IMR-90 (cell line): ENCODE data around the gene TRAF3IP3. TPM values are rescaled to one million over a fixed set of nuclear protein-coding genes. Genes with fewer than 3 reads are reported as not detected.

Source experiments
- ATAC-seq: fragments of 200-7000 bp; cut with Tn5 transposase; 2 replicates; pipeline ENCODE4 v1.9.1; 2020; ENCODE audit warnings: low read depth, mild to moderate bottlenecking, moderate library complexity
- BruUV-seq: library from RNA; stranded (reverse); fragments of 400-500 nt; replicated peaks from 2 replicates; lab custom pipeline; 2021; lab: Mats Ljungman, UMichigan
- CTCF ChIA-PET: fragments of 300-600 bp; formaldehyde crosslinking; extraction: SDS; loops from one replicate; lab custom pipeline; 2021; ENCODE audit warnings: antibody characterized with exemption; lab: Yijun Ruan, JAX
- POLR2A ChIA-PET: fragments of 300-600 bp; sonication (Branson Sonifier 250); formaldehyde crosslinking; loops from one replicate; lab custom pipeline; 2022; ENCODE audit warnings: antibody characterized with exemption; ENCODE audit not compliant: unreplicated experiment; lab: Charles Lee
- DNase-seq: peaks from one replicate; pipeline ENCODE4 v3.0.0; 2013
- H2AFZ ChIP-seq: replicated peaks from 2 replicates; pipeline ENCODE3; 2013; ENCODE audit warnings: low read length, mild to moderate bottlenecking; ENCODE audit not compliant: poor library complexity
- H2AK5ac ChIP-seq: 2 replicates; pipeline ENCODE4 v1.6.1; 2013; ENCODE audit warnings: low read depth, low read length, inconsistent platforms
- H2AK9ac ChIP-seq: replicated peaks from 2 replicates; pipeline ENCODE3; 2013; ENCODE audit warnings: mild to moderate bottlenecking, low read depth, low read length, moderate library complexity; ENCODE audit not compliant: poor library complexity
- H2BK120ac ChIP-seq: 2 replicates; pipeline ENCODE4 v1.6.1; 2013; ENCODE audit warnings: low read depth, low read length, inconsistent platforms
- H2BK15ac ChIP-seq: 3 replicates; pipeline ENCODE4 v1.6.1; 2013; ENCODE audit warnings: low read depth, low read length, inconsistent platforms
- H2BK20ac ChIP-seq: 2 replicates; pipeline ENCODE4 v1.6.1; 2013; ENCODE audit warnings: low read depth, mild to moderate bottlenecking, inconsistent platforms, low read length, moderate library complexity
- H2BK5ac ChIP-seq: 2 replicates; pipeline ENCODE4 v1.6.1; 2013; ENCODE audit warnings: mild to moderate bottlenecking, low read depth, low read length, inconsistent platforms; ENCODE audit not compliant: poor library complexity, severe bottlenecking
- H3K14ac ChIP-seq: replicated peaks from 2 replicates; pipeline ENCODE4 v1.6.1; 2013; ENCODE audit warnings: low read depth, low read length, inconsistent platforms
- H3K18ac ChIP-seq: 2 replicates; pipeline ENCODE4 v1.6.1; 2013; ENCODE audit warnings: low read depth, low read length, control low read depth
- H3K23ac ChIP-seq: 2 replicates; pipeline ENCODE4 v1.6.1; 2013; ENCODE audit warnings: low read depth, low read length, inconsistent platforms
- H3K27ac ChIP-seq: 2 replicates; pipeline ENCODE4 v1.5.1; 2013; ENCODE audit warnings: mild to moderate bottlenecking, control low read depth, low read length; ENCODE audit not compliant: insufficient read depth
- H3K27me3 ChIP-seq: 2 replicates; pipeline ENCODE4 v1.6.1; 2013; ENCODE audit warnings: low read length; ENCODE audit not compliant: control insufficient read depth, insufficient read depth
- H3K36me3 ChIP-seq: 2 replicates; pipeline ENCODE4 v1.6.1; 2013; ENCODE audit warnings: low read length, mixed read lengths; ENCODE audit not compliant: control insufficient read depth, insufficient read depth
- H3K4ac ChIP-seq: 2 replicates; pipeline ENCODE4 v1.6.1; 2013; ENCODE audit warnings: low read depth, low read length, inconsistent platforms
- H3K4me1 ChIP-seq: 2 replicates; pipeline ENCODE4 v1.6.1; 2013; ENCODE audit warnings: low read length, mixed read lengths; ENCODE audit not compliant: control insufficient read depth, insufficient read depth
- H3K4me2 ChIP-seq: 2 replicates; pipeline ENCODE4 v1.6.1; 2013; ENCODE audit warnings: low read depth, mild to moderate bottlenecking, control low read depth, low read length, moderate library complexity
- H3K4me3 ChIP-seq: 2 replicates; pipeline ENCODE4 v1.5.1; 2013; ENCODE audit warnings: low read depth, mild to moderate bottlenecking, control low read depth, low read length, moderate library complexity; ENCODE audit not compliant: insufficient read depth
- H3K56ac ChIP-seq: 2 replicates; pipeline ENCODE4 v1.6.1; 2013; ENCODE audit warnings: low read length, inconsistent platforms; ENCODE audit not compliant: insufficient read depth; ENCODE audit errors: extremely low read depth
- H3K79me1 ChIP-seq, 2 experiments: 2 replicates each; pipeline ENCODE4 v1.6.1; 2013; ENCODE audit warnings: low read length in 2 of 2, inconsistent platforms in 1 of 2, low read depth in 1 of 2
- H3K9ac ChIP-seq: 2 replicates; pipeline ENCODE4 v1.6.1; 2013; ENCODE audit warnings: low read depth, low read length, control low read depth
- H3K9me1 ChIP-seq: 2 replicates; pipeline ENCODE4 v1.6.1; 2013; ENCODE audit warnings: low read length, inconsistent platforms; ENCODE audit not compliant: insufficient read depth
- H3K9me3 ChIP-seq: 2 replicates; pipeline ENCODE4 v1.6.1; 2013; ENCODE audit warnings: low read length; ENCODE audit not compliant: control insufficient read depth, insufficient read depth
- H4K20me1 ChIP-seq: 2 replicates; pipeline ENCODE4 v1.6.1; 2013; ENCODE audit warnings: low read length, inconsistent platforms; ENCODE audit not compliant: insufficient read depth
- H4K5ac ChIP-seq: 2 replicates; pipeline ENCODE4 v1.6.1; 2013; ENCODE audit warnings: mild to moderate bottlenecking, low read depth, low read length, control low read depth
- H4K8ac ChIP-seq, 2 experiments: 2 replicates each; pipeline ENCODE4 v1.6.1; 2013; ENCODE audit warnings: low read depth in 2 of 2, low read length in 2 of 2, control low read depth in 1 of 2, inconsistent platforms in 1 of 2
- H4K91ac ChIP-seq: 2 replicates; pipeline ENCODE4 v1.6.1; 2013; ENCODE audit warnings: low read depth, low read length, inconsistent platforms; ENCODE audit not compliant: insufficient read depth
- CEBPB ChIP-seq: IDR thresholded peaks from 2 replicates; pipeline ENCODE4 v1.6.1; 2012; ENCODE audit warnings: low read depth, low read length, improper control_type of control experiment
- whole genome bisulfite sequencing, 2 experiments: methylation state at CpG; one replicate each; pipeline versions ENCODE4 v1.1.5 to v1.1.7; 2013; ENCODE audit warnings: missing lambda C conversion rate in 2 of 2; ENCODE audit not compliant: insufficient read length in 1 of 2; ENCODE audit errors: extremely low coverage in 2 of 2; 5-methylcytosine and 5-hydroxymethylcytosine counted together
- dilution Hi-C: fragments of 300-500 bp; cut with HindIII; formaldehyde crosslinking; loops from one replicate; pipeline ENCODE4 v1.14.3; 2018; ENCODE audit warnings: low sequenced_read_pairs; ENCODE audit not compliant: unreplicated experiment
- in situ Hi-C: fragments of 300-500 bp; cut with MboI; formaldehyde crosslinking; loops from 3 replicates; pipeline ENCODE4 v1.14.3; 2019; ENCODE audit warnings: low sequenced_read_pairs, inconsistent platforms, mixed read lengths
- intact Hi-C: fragments of 100-400 bp; cut with micrococcal nuclease; formaldehyde crosslinking; loops from 2 replicates; pipeline ENCODE4 v1.10.0; 2022
- polyA plus RNA-seq, 3 experiments: library from polyadenylated mRNA; depleted of rRNA; stranded (reverse); fragments of >200 nt; gene quantifications; 2 replicates each; pipeline ENCODE4 v1.2.3, GENCODE V29; 2012; ENCODE audit warnings: low replicate concordance in 1 of 3
- total RNA-seq: library from RNA; depleted of rRNA; stranded (reverse); fragments of >200 nt; gene quantifications from 2 replicates; pipeline ENCODE4 v1.2.3, GENCODE V29; 2012
- TF ChIP-seq, protein P1 (sequence below): conservative IDR thresholded peaks from 2 replicates; pipeline ENCODE4 v1.5.1; 2012; ENCODE audit warnings: mild to moderate bottlenecking, low read depth, low read length, improper control_type of control experiment

The TRAF3IP3 gene
- total and polyA plus RNA-seq, 2 of the 4 experiments (the other 2 are of a cell fraction): 0.12 to 0.18 TPM

- no peak for ATAC-seq
- no peak overlapping the region for H2AK5ac ChIP-seq
These were observed 22.3 kb upstream of the TRAF3IP3 start for GRCh38 chr1:209733409-209734192.

More at GRCh38 chr1:209733409-209734192, 22.3 kb upstream of the TRAF3IP3 start:
- POLR2A ChIA-PET: no interaction called here
- intact Hi-C loops: no loop called here
- Histone ChIP-seq H2AFZ (no peak overlapping the region), H3K9ac (no peak overlapping the region), H3K27me3 (peaks cover 4% of the 10 kb centered on the region), H3K4me1 (peaks cover 1% of the 10 kb centered on the region; the same call in 1 of the 2 replicates), H2AK9ac (no peak overlapping the region), H3K9me3 (no peaks in the 10 kb centered on the region), H2BK5ac (no peak overlapping the region), H4K5ac (no peak overlapping the region), H3K9me1 (no peaks in the 10 kb centered on the region), H4K20me1 (no peaks in the 10 kb centered on the region), H2BK20ac (no peak overlapping the region), H3K4ac (no peak overlapping the region), H3K4me2 (no peak overlapping the region), H4K8ac (no peak overlapping the region), H3K4me3 (no peak overlapping the region), H3K23ac (no peak overlapping the region), H4K91ac (no peak overlapping the region), H3K36me3 (no peaks in the 10 kb centered on the region), H3K18ac (no peak overlapping the region), H3K27ac (no peak overlapping the region), H3K14ac (no peak overlapping the region), H2BK15ac (no peak overlapping the region), H3K79me1 (no peaks in the 10 kb centered on the region), H2BK120ac (no peak overlapping the region), H3K56ac (no peak overlapping the region)
- dilution Hi-C loops: no loop called here
- TF ChIP-seq CEBPB: 0 out of 2 replicates have a peak, but pooled peaks have one; percentile 27
- TF ChIP-seq, protein P1, sequence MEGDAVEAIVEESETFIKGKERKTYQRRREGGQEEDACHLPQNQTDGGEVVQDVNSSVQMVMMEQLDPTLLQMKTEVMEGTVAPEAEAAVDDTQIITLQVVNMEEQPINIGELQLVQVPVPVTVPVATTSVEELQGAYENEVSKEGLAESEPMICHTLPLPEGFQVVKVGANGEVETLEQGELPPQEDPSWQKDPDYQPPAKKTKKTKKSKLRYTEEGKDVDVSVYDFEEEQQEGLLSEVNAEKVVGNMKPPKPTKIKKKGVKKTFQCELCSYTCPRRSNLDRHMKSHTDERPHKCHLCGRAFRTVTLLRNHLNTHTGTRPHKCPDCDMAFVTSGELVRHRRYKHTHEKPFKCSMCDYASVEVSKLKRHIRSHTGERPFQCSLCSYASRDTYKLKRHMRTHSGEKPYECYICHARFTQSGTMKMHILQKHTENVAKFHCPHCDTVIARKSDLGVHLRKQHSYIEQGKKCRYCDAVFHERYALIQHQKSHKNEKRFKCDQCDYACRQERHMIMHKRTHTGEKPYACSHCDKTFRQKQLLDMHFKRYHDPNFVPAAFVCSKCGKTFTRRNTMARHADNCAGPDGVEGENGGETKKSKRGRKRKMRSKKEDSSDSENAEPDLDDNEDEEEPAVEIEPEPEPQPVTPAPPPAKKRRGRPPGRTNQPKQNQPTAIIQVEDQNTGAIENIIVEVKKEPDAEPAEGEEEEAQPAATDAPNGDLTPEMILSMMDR: no peak
- WGBS, 2 experiments: no CpG with 5 or more reads among the region's 3 CpGs
- in situ Hi-C loops: no loop called here
- no TSS peak for BruUV-seq
- DNase-seq: no peak
- CTCF ChIA-PET: interaction anchor here (1.3 kb wide), 1 partner anchor 14 kb away, joined by 5 read pairs; no protein-coding TSS in a partner anchor
